Retinal pigment epithelial cell (primary cell): Measurements from ENCODE around the gene ILRUN.
"Not testable (repeated sequence)": the region's sequence is repeated elsewhere in the genome, so short reads cannot be mapped to it uniquely, and the experiment has no call there.

Source experiments
- DNase-seq: peaks from one replicate; pipeline ENCODE4 v3.0.0-alpha.2; 2010; ENCODE audit warnings: low read depth
- H3K4me3 ChIP-seq: 2 replicates; pipeline ENCODE4 v1.5.1; 2011; ENCODE audit warnings: mild to moderate bottlenecking, low read length, control low read depth, moderate library complexity
- CTCF ChIP-seq: conservative IDR thresholded peaks from 2 replicates; pipeline ENCODE4 v1.5.1; 2011; ENCODE audit warnings: low read depth, low read length, control low read depth, inconsistent platforms

ILRUN gene

DNA sequence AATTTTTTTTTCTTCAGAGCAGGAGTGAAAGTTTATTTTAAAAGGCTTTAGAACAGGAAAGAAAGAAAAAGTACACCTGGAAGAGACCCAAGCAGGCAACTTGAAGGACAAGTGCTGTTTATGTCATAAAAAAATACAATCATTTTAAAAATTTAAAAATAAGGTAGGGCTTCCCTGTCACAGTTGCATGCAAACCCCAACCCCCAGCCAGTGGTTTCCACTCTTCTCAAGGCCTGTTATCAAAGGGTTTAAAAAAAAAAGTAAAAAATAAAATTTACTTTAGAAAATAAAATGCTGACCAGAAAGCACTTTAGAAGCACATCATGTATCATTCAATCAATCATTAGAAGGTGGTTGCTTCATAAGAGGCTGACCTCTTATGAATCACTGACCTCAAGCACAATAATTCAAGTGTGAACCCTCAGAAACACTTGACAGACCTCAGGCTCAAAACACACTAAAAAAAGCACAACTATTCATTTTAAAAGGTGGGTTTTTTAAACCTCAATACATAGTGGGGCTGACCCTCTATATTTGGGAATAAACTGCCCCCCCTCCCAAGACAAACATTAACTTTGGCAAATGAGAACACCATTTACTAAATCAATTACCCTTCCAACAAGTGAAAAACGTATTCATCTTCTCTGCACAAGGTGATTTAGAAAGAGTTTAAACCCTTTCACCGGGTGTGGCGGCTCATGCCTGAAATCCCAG is 15.6 kb downstream of the ILRUN start:
- no peak overlapping the region for H3K4me3 ChIP-seq
- TF ChIP-seq CTCF = no peak
- no peak for DNase-seq

- DNase-seq, H3K4me3 ChIP-seq: not testable (repeated sequence)
Measured at GRCh38 chr6:34680313-34680712, 16.3 kb downstream of the ILRUN start.

- DNase-seq = no peak
- TF ChIP-seq CTCF = no peak
- H3K4me3 ChIP-seq = no peak overlapping the region
Measured at GRCh38 chr6:34679552-34680253, 16.9 kb downstream of the ILRUN start.

DNA sequence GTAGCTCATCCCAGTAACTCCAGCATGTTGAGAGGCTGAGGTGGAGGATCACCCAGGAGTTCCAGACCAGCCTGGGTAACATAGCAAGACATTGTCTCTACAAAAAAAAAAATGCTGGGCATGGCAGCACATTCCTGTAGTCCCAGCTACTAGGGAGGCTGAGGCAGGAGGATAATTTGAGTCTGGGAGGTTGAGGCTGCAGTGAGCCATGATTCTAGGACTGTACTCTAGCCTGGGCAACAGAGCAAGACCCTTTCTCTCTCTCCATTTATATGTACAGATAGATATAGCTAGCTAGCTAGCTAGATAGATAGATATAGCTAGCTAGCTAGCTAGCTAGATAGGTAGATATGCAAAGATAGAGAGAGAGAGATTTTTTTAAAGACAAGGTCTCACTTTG is 20.4 kb downstream of the ILRUN start:
- H3K4me3 ChIP-seq = no peak overlapping the region
- no peak for DNase-seq
- TF ChIP-seq CTCF = no peak

GRCh38 chr6:34674930-34675329 is 21.6 kb downstream of the ILRUN start:
- DNase-seq, H3K4me3 ChIP-seq: not testable (repeated sequence)

DNA sequence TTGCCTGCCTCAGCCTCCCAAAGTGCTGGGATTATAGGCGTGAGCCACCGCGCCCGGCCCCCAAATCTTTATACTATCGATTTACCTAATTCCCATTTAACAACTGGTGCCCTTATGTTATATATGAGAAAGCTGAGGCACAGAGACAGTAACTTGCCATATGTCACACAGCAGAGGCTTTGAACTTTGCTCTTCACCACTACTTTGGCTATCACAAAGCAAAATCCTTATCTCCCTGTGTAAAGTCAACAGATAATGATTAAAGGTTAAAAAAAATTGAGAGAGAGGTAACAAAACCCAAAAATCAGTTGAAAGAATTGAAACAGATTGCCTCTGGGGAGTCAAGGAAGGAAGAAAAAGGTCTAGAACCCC is 22.3 kb downstream of the ILRUN start:
- TF ChIP-seq CTCF = no peak
- no peak for DNase-seq
- no peak overlapping the region for H3K4me3 ChIP-seq

- TF ChIP-seq CTCF = no peak
Measured at GRCh38 chr6:34673064-34673463, 23.5 kb downstream of the ILRUN start.

DNA sequence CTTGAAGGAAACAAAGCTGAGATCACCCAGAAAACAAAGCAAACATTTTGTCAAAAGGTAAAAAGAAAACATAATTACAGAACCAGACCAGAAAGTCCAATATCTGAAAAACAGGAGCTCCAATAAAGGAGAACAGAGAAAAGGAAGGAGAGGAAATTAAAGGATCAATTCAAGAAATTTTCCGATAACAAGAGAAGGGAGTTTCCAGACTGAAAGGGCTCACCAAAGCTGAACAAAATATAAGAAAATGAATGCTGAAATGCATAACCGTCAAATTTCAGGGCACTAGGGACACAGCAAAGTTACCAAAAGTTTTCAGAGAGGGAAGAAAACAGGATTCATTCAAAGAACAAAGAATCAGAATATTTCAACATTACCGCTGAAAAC is 23.9 kb downstream of the ILRUN start:
- no peak overlapping the region for H3K4me3 ChIP-seq
- DNase-seq = no peak
- TF ChIP-seq CTCF = no peak

More at GRCh38 chr6:34673064-34673463, 23.5 kb downstream of the ILRUN start:
- no peak for DNase-seq
- no peak overlapping the region for H3K4me3 ChIP-seq
